ENCODE measurements around the gene RYR2.

The RYR2 gene

DNA sequence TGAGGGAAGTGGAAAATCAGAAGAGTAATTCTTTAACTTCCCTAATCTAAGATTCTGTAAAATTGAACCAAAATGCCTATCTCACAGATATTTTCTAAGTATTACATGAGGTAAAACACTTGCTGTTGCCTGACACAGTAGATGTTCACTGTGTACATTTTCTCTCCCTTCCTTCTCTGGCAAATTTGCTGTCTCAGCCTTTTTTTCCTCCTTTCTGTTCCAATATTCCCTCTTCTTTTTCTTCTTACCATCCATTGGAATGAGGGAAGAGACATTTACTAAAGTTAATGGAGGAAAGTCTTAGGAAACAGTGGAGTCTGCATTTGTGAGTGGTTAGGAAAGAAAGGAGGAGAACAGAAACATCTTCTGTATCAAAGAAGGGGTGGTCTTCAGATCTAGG is 608.8 kb downstream of the RYR2 start:
- Histone ChIP-seq H3K27me3 (ENCODE audit: insufficient read depth, low read length) (no peaks in the 10 kb centered on the region), H3K4me3 (ENCODE audit: low read length) (no peak overlapping the region), H3K9ac (ENCODE audit: low read depth, low read length) (no peak overlapping the region), H3K27ac (ENCODE audit: low read length) (no peak overlapping the region), H3K36me3 (ENCODE audit: insufficient read depth, low read depth, low read length) (no peaks in the 10 kb centered on the region; the same call in 1 of the 2 replicates), H3K4me1 (ENCODE audit: insufficient read depth, low read length) (no peaks in the 10 kb centered on the region), H3K9me3 (ENCODE audit: insufficient read depth, low read depth, low read length) (no peaks in the 10 kb centered on the region)

GRCh38 chr1:237655778-237656177 is 613.8 kb downstream of the RYR2 start:
- no peaks in the 10 kb centered on the region for H3K36me3 ChIP-seq (ENCODE audit: insufficient read depth, low read depth, low read length)
- H3K4me3 ChIP-seq (ENCODE audit: low read length) = no peak overlapping the region
- H3K27me3 ChIP-seq (ENCODE audit: insufficient read depth, low read length) = no peaks in the 10 kb centered on the region
- H3K4me1 ChIP-seq (ENCODE audit: insufficient read depth, low read length) = 0 out of 2 replicates have a peak, but pooled peaks cover 5% of the 10 kb centered on the region
- H3K27ac ChIP-seq (ENCODE audit: low read length) = no peak overlapping the region
- H3K9me3 ChIP-seq (ENCODE audit: insufficient read depth, low read depth, low read length) = no peaks in the 10 kb centered on the region
- no peak overlapping the region for H3K9ac ChIP-seq (ENCODE audit: low read depth, low read length)

GRCh38 chr1:237664348-237664747 is 622.4 kb downstream of the RYR2 start:
- no peak overlapping the region for H3K4me3 ChIP-seq (ENCODE audit: low read length)
- no peaks in the 10 kb centered on the region for H3K36me3 ChIP-seq (ENCODE audit: insufficient read depth, low read depth, low read length)
- no peak overlapping the region for H3K9ac ChIP-seq (ENCODE audit: low read depth, low read length)
- H3K9me3 ChIP-seq (ENCODE audit: insufficient read depth, low read depth, low read length) = no peaks in the 10 kb centered on the region
- H3K4me1 ChIP-seq (ENCODE audit: insufficient read depth, low read length) = no peaks in the 10 kb centered on the region
- no peak overlapping the region for H3K27ac ChIP-seq (ENCODE audit: low read length)
- H3K27me3 ChIP-seq (ENCODE audit: insufficient read depth, low read length) = no peaks in the 10 kb centered on the region

GRCh38 chr1:237670302-237670701 is 628.3 kb downstream of the RYR2 start:
- Histone ChIP-seq H3K36me3 (ENCODE audit: insufficient read depth, low read depth, low read length) (no peaks in the 10 kb centered on the region), H3K27ac (ENCODE audit: low read length) (no peak overlapping the region), H3K27me3 (ENCODE audit: insufficient read depth, low read length) (no peaks in the 10 kb centered on the region), H3K4me1 (ENCODE audit: insufficient read depth, low read length) (0 out of 2 replicates have a peak, but pooled peaks cover 2% of the 10 kb centered on the region), H3K9ac (ENCODE audit: low read depth, low read length) (no peak overlapping the region), H3K4me3 (ENCODE audit: low read length) (no peak overlapping the region), H3K9me3 (ENCODE audit: insufficient read depth, low read depth, low read length) (no peaks in the 10 kb centered on the region)

- Histone ChIP-seq H3K36me3 (ENCODE audit: insufficient read depth, low read depth, low read length) (no peaks in the 10 kb centered on the region), H3K9ac (ENCODE audit: low read depth, low read length) (no peak overlapping the region), H3K4me3 (ENCODE audit: low read length) (no peak overlapping the region), H3K27me3 (ENCODE audit: insufficient read depth, low read length) (no peaks in the 10 kb centered on the region), H3K4me1 (ENCODE audit: insufficient read depth, low read length) (0 out of 2 replicates have a peak, but pooled peaks cover 5% of the 10 kb centered on the region), H3K9me3 (ENCODE audit: insufficient read depth, low read depth, low read length) (no peaks in the 10 kb centered on the region), H3K27ac (ENCODE audit: low read length) (no peak overlapping the region)
These were observed 629.3 kb downstream of the RYR2 start for GRCh38 chr1:237671262-237671661.

DNA sequence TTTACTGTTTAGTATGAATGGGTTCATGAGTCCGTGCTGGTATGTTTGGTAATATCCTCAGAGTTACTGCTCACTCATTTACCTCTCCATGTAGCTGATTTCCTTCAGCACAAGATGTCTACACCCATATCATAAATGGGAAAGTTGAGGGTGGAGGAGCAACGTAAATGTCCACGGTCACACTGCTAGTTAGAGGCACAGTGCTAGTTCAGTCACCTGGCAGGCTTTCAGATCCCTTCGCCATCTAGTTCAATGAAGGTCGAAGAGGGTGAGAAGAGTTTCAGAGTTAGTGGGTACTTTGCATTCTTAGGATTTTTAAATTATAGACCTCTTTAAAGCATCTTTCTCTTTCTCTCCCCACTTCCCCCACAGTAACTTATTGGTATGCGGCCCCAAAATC is 630.0 kb downstream of the RYR2 start:
- Histone ChIP-seq H3K27ac (ENCODE audit: low read length) (no peak overlapping the region), H3K9me3 (ENCODE audit: insufficient read depth, low read depth, low read length) (no peaks in the 10 kb centered on the region), H3K4me1 (ENCODE audit: insufficient read depth, low read length) (0 out of 2 replicates have a peak, but pooled peaks cover 5% of the 10 kb centered on the region), H3K9ac (ENCODE audit: low read depth, low read length) (no peak overlapping the region), H3K4me3 (ENCODE audit: low read length) (no peak overlapping the region), H3K27me3 (ENCODE audit: insufficient read depth, low read length) (no peaks in the 10 kb centered on the region), H3K36me3 (ENCODE audit: insufficient read depth, low read depth, low read length) (no peaks in the 10 kb centered on the region)

GRCh38 chr1:237672748-237673147 is 630.8 kb downstream of the RYR2 start:
- Histone ChIP-seq H3K4me1 (ENCODE audit: insufficient read depth, low read length) (0 out of 2 replicates have a peak, but pooled peaks cover 5% of the 10 kb centered on the region), H3K9ac (ENCODE audit: low read depth, low read length) (no peak overlapping the region), H3K4me3 (ENCODE audit: low read length) (no peak overlapping the region), H3K9me3 (ENCODE audit: insufficient read depth, low read depth, low read length) (no peaks in the 10 kb centered on the region), H3K36me3 (ENCODE audit: insufficient read depth, low read depth, low read length) (no peaks in the 10 kb centered on the region), H3K27ac (ENCODE audit: low read length) (no peak overlapping the region), H3K27me3 (ENCODE audit: insufficient read depth, low read length) (no peaks in the 10 kb centered on the region)

DNA sequence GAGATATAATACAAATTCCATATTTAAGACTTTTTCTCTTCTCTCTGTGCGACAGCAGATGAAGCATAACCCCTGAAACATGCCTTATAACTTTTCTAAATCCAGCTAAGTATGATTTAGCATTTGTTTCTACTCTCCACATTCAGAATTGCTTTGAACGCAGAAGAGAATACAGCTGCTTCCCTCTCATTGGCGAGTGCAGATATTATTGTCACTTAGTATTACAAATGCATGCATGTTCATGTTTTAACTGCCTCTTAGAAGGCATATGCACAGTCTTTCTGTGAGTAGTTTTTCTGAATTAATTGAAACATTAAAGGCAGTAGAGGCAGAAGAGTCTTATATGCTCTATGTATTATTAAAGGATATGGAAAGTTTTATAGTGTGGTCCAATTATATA is 631.6 kb downstream of the RYR2 start:
- Histone ChIP-seq H3K27me3 (ENCODE audit: insufficient read depth, low read length) (no peaks in the 10 kb centered on the region), H3K9me3 (ENCODE audit: insufficient read depth, low read depth, low read length) (no peaks in the 10 kb centered on the region), H3K36me3 (ENCODE audit: insufficient read depth, low read depth, low read length) (no peaks in the 10 kb centered on the region), H3K9ac (ENCODE audit: low read depth, low read length) (no peak overlapping the region), H3K27ac (ENCODE audit: low read length) (no peak overlapping the region), H3K4me1 (ENCODE audit: insufficient read depth, low read length) (0 out of 2 replicates have a peak, but pooled peaks cover 5% of the 10 kb centered on the region), H3K4me3 (ENCODE audit: low read length) (no peak overlapping the region)

DNA sequence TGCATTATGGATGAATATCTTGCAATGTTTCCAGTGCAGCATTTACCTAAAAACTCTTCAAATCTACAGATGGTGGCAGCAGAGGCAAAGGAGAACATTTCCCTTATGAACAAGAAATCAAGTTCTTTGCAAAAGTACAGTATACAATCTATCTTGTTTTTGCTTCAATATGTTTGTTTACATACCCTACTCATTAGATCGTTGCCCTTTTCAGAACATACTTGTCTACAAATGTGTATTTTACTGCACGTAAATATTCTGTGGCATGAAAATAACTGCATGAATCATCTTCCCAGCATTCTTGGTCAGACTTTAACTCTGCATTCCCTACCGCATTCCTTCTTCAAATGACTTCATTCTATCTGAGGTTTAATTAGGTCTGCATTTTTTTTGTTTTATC is 636.0 kb downstream of the RYR2 start:
- no peaks in the 10 kb centered on the region for H3K27me3 ChIP-seq (ENCODE audit: insufficient read depth, low read length)
- no peak overlapping the region for H3K4me3 ChIP-seq (ENCODE audit: low read length)
- H3K27ac ChIP-seq (ENCODE audit: low read length) = no peak overlapping the region
- H3K36me3 ChIP-seq (ENCODE audit: insufficient read depth, low read depth, low read length) = no peaks in the 10 kb centered on the region
- H3K9ac ChIP-seq (ENCODE audit: low read depth, low read length) = no peak overlapping the region
- peaks cover 7% of the 10 kb centered on the region for H3K4me1 ChIP-seq (ENCODE audit: insufficient read depth, low read length)
- no peaks in the 10 kb centered on the region for H3K9me3 ChIP-seq (ENCODE audit: insufficient read depth, low read depth, low read length)

DNA sequence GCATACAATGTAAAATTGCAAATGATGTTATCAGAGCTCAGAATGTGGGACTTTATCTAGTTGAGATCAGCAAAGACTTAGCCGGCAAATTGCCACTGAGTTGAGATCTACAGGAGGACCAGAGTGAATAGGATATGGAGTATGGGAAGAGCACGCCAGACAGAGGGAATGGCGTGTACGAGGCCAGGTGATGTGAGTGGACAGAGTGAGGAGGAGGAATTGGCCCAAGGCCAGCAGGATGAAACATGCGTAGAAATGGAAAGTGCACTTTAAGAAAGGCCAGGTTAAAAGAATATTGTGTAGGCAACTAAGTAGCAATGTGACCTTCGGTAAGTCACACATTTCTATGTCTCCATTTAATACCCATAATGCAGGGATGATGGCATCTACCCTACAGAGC is 637.7 kb downstream of the RYR2 start:
- peaks cover 10% of the 10 kb centered on the region for H3K4me1 ChIP-seq (ENCODE audit: insufficient read depth, low read length)
- no peak overlapping the region for H3K9ac ChIP-seq (ENCODE audit: low read depth, low read length)
- H3K4me3 ChIP-seq (ENCODE audit: low read length) = no peak overlapping the region
- H3K27ac ChIP-seq (ENCODE audit: low read length) = no peak overlapping the region
- no peaks in the 10 kb centered on the region for H3K27me3 ChIP-seq (ENCODE audit: insufficient read depth, low read length)
- H3K36me3 ChIP-seq (ENCODE audit: insufficient read depth, low read depth, low read length) = no peaks in the 10 kb centered on the region
- no peaks in the 10 kb centered on the region for H3K9me3 ChIP-seq (ENCODE audit: insufficient read depth, low read depth, low read length)

- no peaks in the 10 kb centered on the region for H3K9me3 ChIP-seq (ENCODE audit: insufficient read depth, low read depth, low read length)
- H3K27me3 ChIP-seq (ENCODE audit: insufficient read depth, low read length) = no peaks in the 10 kb centered on the region
- H3K36me3 ChIP-seq (ENCODE audit: insufficient read depth, low read depth, low read length) = no peaks in the 10 kb centered on the region
- peaks cover 5% of the 10 kb centered on the region for H3K4me1 ChIP-seq (ENCODE audit: insufficient read depth, low read length)
- no peak overlapping the region for H3K27ac ChIP-seq (ENCODE audit: low read length)
- H3K9ac ChIP-seq (ENCODE audit: low read depth, low read length) = no peak overlapping the region
- H3K4me3 ChIP-seq (ENCODE audit: low read length) = no peak overlapping the region
These were observed 639.2 kb downstream of the RYR2 start for GRCh38 chr1:237681210-237681609.

DNA sequence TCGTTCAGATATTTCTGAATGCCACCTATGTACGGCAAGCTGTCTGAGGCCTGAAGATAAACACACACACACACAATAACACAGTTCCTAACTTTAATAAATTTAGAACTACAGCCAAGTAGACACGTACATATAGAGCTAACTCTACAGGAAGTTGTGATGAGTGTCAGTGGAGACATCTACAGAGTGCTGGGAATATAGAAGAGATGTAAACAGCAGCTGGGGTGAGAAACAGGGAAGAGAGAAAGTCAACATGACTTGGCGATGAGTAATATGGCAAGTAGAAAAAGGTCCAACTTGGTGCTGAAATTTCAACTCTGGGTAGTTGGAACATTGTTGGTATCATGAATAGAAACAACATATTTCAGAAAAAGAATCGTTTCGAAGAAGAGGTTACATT is 642.3 kb downstream of the RYR2 start:
- no peak overlapping the region for H3K9ac ChIP-seq (ENCODE audit: low read depth, low read length)
- no peaks in the 10 kb centered on the region for H3K27me3 ChIP-seq (ENCODE audit: insufficient read depth, low read length)
- H3K4me1 ChIP-seq (ENCODE audit: insufficient read depth, low read length) = peaks cover 8% of the 10 kb centered on the region
- no peaks in the 10 kb centered on the region for H3K36me3 ChIP-seq (ENCODE audit: insufficient read depth, low read depth, low read length)
- H3K4me3 ChIP-seq (ENCODE audit: low read length) = no peak overlapping the region
- H3K9me3 ChIP-seq (ENCODE audit: insufficient read depth, low read depth, low read length) = no peaks in the 10 kb centered on the region
- no peak overlapping the region for H3K27ac ChIP-seq (ENCODE audit: low read length)

- H3K27me3 ChIP-seq (ENCODE audit: insufficient read depth, low read length) = no peaks in the 10 kb centered on the region
- no peaks in the 10 kb centered on the region for H3K36me3 ChIP-seq (ENCODE audit: insufficient read depth, low read depth, low read length)
- H3K27ac ChIP-seq (ENCODE audit: low read length) = no peak overlapping the region
- H3K4me1 ChIP-seq (ENCODE audit: insufficient read depth, low read length) = peaks cover 8% of the 10 kb centered on the region
- no peaks in the 10 kb centered on the region for H3K9me3 ChIP-seq (ENCODE audit: insufficient read depth, low read depth, low read length)
- H3K9ac ChIP-seq (ENCODE audit: low read depth, low read length) = no peak overlapping the region
- H3K4me3 ChIP-seq (ENCODE audit: low read length) = no peak overlapping the region
These were observed 643.6 kb downstream of the RYR2 start for GRCh38 chr1:237685551-237685950.
